SK-N-SH treated with all-trans-retinoic acid at 6 μM for 48 hours (cell line): ENCODE data around the gene ARPC1A.
"Not testable (repeated sequence)": the region's sequence is repeated elsewhere in the genome, so short reads cannot be mapped to it uniquely, and the experiment has no call there.

Experiments
- ATAC-seq: fragments of 200-7000 bp; cut with Tn5 transposase; 3 replicates; pipeline ENCODE4 v1.9.1; 2020; ENCODE audit warnings: mild to moderate bottlenecking, moderate library complexity
- ARNTL ChIP-seq: fragments of 450-650 bp; formaldehyde crosslinking; IDR thresholded peaks from 2 replicates; pipeline ENCODE4 v1.5.0; 2020; ENCODE audit warnings: low read depth, mild to moderate bottlenecking, moderate library complexity, borderline replicate concordance
- CSDC2 ChIP-seq: fragments of 250-450 bp; sonication (Bioruptor Pico); IDR thresholded peaks from 2 replicates; pipeline ENCODE4 v1.5.0; 2020; ENCODE audit warnings: mild to moderate bottlenecking, moderate library complexity
- ESRRG ChIP-seq: fragments of 250-450 bp; sonication (Bioruptor Pico); IDR thresholded peaks from 2 replicates; pipeline ENCODE4 v1.6.1; 2021; ENCODE audit warnings: mild to moderate bottlenecking
- GLIS3 ChIP-seq: fragments of 250-450 bp; sonication (Bioruptor Pico); IDR thresholded peaks from 2 replicates; pipeline ENCODE4 v1.5.0; 2020; ENCODE audit warnings: mild to moderate bottlenecking, moderate library complexity
- ISL1 ChIP-seq: fragments of 250-450 bp; sonication (Bioruptor Pico); IDR thresholded peaks from 2 replicates; pipeline ENCODE4 v2.1.2; 2022; ENCODE audit warnings: mild to moderate bottlenecking, moderate library complexity
- OSR1 ChIP-seq: fragments of 250-450 bp; sonication (Bioruptor Pico); IDR thresholded peaks from 2 replicates; pipeline ENCODE4 v1.8.0; 2022; ENCODE audit warnings: moderate library complexity, mild to moderate bottlenecking, inconsistent platforms
- PPARA ChIP-seq: fragments of 250-450 bp; sonication (Bioruptor Pico); IDR thresholded peaks from 2 replicates; pipeline ENCODE4 v1.5.0; 2020; ENCODE audit warnings: mild to moderate bottlenecking, borderline replicate concordance
- RARB ChIP-seq: fragments of 250-450 bp; sonication (Bioruptor Pico); IDR thresholded peaks from 2 replicates; pipeline ENCODE4 v1.8.0; 2021; ENCODE audit warnings: mild to moderate bottlenecking, moderate library complexity
- SNAI2 ChIP-seq: fragments of 250-450 bp; sonication (Bioruptor Pico); IDR thresholded peaks from 2 replicates; pipeline ENCODE4 v1.5.0; 2020; ENCODE audit warnings: mild to moderate bottlenecking, moderate library complexity
- ZC3H10 ChIP-seq: fragments of 250-450 bp; sonication (Bioruptor Pico); IDR thresholded peaks from 2 replicates; pipeline ENCODE4 v1.5.1; 2021; ENCODE audit warnings: mild to moderate bottlenecking, moderate library complexity
- ZFP3 ChIP-seq: fragments of 250-450 bp; sonication (Bioruptor Pico); IDR thresholded peaks from 2 replicates; pipeline ENCODE4 v1.5.0; 2020; ENCODE audit warnings: mild to moderate bottlenecking, moderate library complexity
- ZFP30 ChIP-seq: fragments of 450-650 bp; formaldehyde crosslinking; IDR thresholded peaks from 2 replicates; pipeline ENCODE4 v1.5.0; 2022; ENCODE audit warnings: mild to moderate bottlenecking, moderate library complexity
- ZNF70 ChIP-seq: fragments of 450-650 bp; formaldehyde crosslinking; IDR thresholded peaks from 2 replicates; pipeline ENCODE4 v1.5.0; 2020; ENCODE audit warnings: mild to moderate bottlenecking, moderate library complexity
- ZNF8 ChIP-seq: fragments of 450-650 bp; formaldehyde crosslinking; IDR thresholded peaks from 2 replicates; pipeline ENCODE4 v1.5.0; 2020; ENCODE audit warnings: mild to moderate bottlenecking, moderate library complexity
- TF ChIP-seq, protein P1 (sequence below): fragments of 250-450 bp; sonication (Bioruptor Pico); IDR thresholded peaks from 2 replicates; pipeline ENCODE4 v1.5.0; 2020; ENCODE audit warnings: mild to moderate bottlenecking, moderate library complexity
- TF ChIP-seq, protein P2 (sequence below): fragments of 250-450 bp; sonication (Bioruptor Pico); IDR thresholded peaks from 2 replicates; pipeline ENCODE4 v1.5.1; 2020; ENCODE audit warnings: low read depth, mild to moderate bottlenecking, moderate library complexity
- TF ChIP-seq, protein P3 (sequence below): fragments of 250-450 bp; sonication (Bioruptor Pico); IDR thresholded peaks from 2 replicates; pipeline ENCODE4 v1.5.1; 2021; ENCODE audit warnings: mild to moderate bottlenecking, moderate library complexity

Gene ARPC1A

DNA sequence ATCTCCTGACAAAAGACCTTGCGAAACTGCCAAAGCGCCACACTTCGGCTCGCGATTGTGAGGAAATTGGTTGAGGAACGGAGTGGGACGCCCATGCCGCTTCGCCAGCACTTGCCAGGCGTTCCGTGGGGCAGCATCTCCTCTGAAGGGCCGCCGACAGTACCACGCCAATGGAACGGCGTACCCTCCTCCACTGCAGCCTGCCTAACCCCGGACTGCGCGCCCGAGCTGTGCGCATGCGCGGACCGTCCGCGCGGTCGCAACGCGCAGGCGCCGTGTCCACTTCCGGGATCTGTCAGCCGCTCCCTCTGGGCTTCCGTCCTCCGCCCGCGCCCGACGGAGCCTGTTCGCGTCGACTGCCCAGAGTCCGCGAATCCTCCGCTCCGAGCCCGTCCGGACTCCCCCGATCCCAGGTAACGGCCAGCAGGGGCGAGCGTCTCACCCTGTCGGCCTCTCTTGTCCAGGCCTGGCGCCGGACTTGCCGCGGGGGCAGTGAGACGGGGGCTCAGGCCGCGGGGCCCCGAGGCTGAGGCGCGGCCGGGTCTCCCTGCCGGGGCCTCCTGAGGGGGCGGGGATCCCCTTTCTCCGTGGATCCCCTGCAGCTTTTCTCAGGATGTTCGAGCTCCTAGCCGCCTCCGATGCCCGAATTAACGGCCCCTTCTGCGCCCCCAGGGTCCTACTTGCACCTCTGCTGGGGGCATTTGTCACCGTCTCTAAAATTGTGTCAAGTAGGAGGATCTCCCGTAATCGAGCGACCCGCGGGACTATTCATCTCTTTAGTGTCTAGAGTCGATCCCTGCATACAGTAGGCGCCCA is at the start of gene ARPC1A:
TSS of gene ARPC1A (plus strand) at position 307 of the 816 bp plus-strand sequence. CDS start 7,456 bp downstream, outside the sequence.
- ATAC-seq: peak; percentile 97
- TF ChIP-seq ZFP30 (CRISPR knock-in tag): no peak
- no peak; the same call in 1 of the 2 replicates for TF ChIP-seq ZNF8 (CRISPR knock-in tag)
- TF ChIP-seq ZFP3: peak; percentile 85

DNA sequence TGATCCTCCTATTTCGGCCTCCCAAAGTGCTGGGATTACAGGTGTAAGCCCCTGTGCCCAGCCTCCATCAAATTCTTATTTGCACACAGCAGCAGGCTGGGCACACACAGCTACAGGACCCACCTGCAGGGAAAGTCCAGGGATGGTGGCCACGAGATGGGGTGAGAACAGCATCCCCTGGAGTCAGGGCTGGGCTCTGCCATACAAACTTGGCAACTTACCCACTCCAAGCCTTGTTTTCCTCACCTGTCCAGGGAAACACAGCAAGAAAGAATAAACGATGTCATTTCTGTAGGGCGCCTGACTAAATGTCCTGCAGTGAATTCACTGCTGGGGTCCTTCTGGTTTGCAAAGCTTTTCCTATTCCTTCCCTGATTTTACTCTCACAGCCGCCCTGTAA is 47.5 kb upstream of the ARPC1A start:
- TF ChIP-seq SNAI2 (CRISPR knock-in tag) (no peak), PPARA (no peak), ISL1 (CRISPR knock-in tag) (no peak), ESRRG (CRISPR knock-in tag) (no peak), ARNTL (CRISPR knock-in tag) (no peak)
- TF ChIP-seq, protein P1, sequence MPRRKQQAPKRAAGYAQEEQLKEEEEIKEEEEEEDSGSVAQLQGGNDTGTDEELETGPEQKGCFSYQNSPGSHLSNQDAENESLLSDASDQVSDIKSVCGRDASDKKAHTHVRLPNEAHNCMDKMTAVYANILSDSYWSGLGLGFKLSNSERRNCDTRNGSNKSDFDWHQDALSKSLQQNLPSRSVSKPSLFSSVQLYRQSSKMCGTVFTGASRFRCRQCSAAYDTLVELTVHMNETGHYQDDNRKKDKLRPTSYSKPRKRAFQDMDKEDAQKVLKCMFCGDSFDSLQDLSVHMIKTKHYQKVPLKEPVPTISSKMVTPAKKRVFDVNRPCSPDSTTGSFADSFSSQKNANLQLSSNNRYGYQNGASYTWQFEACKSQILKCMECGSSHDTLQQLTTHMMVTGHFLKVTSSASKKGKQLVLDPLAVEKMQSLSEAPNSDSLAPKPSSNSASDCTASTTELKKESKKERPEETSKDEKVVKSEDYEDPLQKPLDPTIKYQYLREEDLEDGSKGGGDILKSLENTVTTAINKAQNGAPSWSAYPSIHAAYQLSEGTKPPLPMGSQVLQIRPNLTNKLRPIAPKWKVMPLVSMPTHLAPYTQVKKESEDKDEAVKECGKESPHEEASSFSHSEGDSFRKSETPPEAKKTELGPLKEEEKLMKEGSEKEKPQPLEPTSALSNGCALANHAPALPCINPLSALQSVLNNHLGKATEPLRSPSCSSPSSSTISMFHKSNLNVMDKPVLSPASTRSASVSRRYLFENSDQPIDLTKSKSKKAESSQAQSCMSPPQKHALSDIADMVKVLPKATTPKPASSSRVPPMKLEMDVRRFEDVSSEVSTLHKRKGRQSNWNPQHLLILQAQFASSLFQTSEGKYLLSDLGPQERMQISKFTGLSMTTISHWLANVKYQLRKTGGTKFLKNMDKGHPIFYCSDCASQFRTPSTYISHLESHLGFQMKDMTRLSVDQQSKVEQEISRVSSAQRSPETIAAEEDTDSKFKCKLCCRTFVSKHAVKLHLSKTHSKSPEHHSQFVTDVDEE (CRISPR knock-in tag): no peak
- TF ChIP-seq, all 23 proteins: peak for 0
- ATAC-seq: no peak

DNA sequence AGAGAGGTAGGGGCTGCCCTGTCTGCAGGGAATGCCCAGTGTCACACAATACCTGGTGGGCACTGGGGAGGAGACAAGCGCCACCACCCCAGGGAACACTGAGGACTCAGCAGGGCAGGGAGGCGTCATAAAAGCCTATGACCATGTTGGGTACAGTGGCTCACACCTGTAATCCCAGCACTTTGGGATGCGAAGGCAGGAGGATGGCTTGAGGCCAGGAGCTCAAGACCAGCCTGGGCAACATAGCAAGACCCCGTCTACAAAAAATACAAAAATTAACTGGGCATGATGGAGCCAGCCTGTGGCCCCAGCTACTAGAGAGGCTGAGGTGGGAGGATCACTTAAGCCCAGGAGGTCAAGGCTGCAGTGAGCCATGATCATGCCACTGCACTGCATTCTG is 41.5 kb upstream of the ARPC1A start:
- not testable (repeated sequence) for ATAC-seq

DNA sequence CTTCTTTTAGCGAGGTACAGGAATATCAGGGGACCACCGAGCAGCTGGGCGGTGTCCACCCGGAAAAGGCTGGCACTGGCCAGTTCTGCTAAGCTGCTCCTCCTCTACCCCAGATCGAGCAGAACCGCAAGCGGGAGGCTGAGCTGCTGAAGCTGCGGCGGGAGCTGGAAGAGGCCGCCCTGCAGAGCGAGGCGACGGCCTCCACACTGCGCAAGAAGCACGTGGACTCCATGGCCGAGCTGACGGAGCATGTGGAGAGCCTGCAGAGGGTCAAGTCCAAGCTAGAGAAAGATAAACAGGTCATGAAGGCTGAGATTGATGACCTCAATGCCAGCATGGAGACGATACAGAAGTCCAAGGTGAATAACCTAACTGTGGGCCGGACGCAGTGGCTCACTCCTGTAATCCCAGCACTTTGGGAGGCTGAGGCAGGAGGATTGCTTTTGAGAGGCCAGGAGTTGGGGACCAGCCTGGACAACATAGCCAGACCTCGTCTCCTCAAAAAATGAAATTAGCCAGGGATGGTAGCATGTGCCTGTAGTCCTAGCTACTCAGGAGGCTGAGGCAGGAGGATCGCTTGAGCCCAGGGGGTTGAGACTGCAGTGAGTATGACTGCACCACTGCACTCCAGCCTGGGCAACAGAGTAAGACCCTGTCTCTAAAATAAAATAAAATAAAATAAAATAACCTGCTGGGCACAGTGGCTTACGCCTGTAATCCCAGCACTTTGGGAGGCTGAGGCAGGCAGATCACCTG is 37.7 kb upstream of the ARPC1A start:
- no peak for ATAC-seq
- TF ChIP-seq ZFP3: no peak
- no peak for TF ChIP-seq ARNTL (CRISPR knock-in tag)
- TF ChIP-seq, protein P1 (CRISPR knock-in tag): no peak
- no peak for TF ChIP-seq ESRRG (CRISPR knock-in tag)
- no peak for TF ChIP-seq ZNF70 (CRISPR knock-in tag)
- no peak for TF ChIP-seq ZFP30 (CRISPR knock-in tag)
- TF ChIP-seq, protein P2, sequence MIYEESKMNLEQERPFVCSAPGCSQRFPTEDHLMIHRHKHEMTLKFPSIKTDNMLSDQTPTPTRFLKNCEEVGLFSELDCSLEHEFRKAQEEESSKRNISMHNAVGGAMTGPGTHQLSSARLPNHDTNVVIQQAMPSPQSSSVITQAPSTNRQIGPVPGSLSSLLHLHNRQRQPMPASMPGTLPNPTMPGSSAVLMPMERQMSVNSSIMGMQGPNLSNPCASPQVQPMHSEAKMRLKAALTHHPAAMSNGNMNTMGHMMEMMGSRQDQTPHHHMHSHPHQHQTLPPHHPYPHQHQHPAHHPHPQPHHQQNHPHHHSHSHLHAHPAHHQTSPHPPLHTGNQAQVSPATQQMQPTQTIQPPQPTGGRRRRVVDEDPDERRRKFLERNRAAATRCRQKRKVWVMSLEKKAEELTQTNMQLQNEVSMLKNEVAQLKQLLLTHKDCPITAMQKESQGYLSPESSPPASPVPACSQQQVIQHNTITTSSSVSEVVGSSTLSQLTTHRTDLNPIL (CRISPR knock-in tag): no peak
- no peak for TF ChIP-seq CSDC2

DNA sequence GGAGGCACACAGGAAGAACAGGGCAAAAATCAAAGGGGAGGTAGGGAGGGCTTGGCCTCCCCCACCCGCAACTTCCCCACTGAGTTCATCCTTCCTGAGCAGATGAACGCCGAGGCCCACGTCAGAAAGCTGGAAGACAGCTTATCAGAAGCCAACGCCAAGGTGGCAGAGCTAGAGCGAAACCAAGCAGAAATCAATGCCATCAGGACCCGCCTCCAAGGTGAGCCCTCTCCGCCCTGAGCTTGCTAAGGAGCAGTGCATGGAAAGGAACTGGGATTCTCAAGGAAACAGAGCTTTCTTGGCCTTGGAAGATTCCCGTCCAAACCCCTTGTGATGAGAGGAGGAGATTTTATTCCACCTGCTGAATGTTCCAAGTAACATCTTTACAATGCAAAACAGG is 36.5 kb upstream of the ARPC1A start:
- ATAC-seq: no peak
- TF ChIP-seq ISL1 (CRISPR knock-in tag): no peak
- no peak for TF ChIP-seq SNAI2 (CRISPR knock-in tag)
- TF ChIP-seq ZC3H10 (CRISPR knock-in tag): no peak
- no peak for TF ChIP-seq RARB
- TF ChIP-seq PPARA: no peak
- no peak for TF ChIP-seq ZNF8 (CRISPR knock-in tag)
- TF ChIP-seq, protein P1 (CRISPR knock-in tag): no peak
- TF ChIP-seq ZNF70 (CRISPR knock-in tag): no peak
- no peak for TF ChIP-seq GLIS3 (CRISPR knock-in tag)
- TF ChIP-seq, protein P2 (CRISPR knock-in tag): no peak
- TF ChIP-seq, protein P3, sequence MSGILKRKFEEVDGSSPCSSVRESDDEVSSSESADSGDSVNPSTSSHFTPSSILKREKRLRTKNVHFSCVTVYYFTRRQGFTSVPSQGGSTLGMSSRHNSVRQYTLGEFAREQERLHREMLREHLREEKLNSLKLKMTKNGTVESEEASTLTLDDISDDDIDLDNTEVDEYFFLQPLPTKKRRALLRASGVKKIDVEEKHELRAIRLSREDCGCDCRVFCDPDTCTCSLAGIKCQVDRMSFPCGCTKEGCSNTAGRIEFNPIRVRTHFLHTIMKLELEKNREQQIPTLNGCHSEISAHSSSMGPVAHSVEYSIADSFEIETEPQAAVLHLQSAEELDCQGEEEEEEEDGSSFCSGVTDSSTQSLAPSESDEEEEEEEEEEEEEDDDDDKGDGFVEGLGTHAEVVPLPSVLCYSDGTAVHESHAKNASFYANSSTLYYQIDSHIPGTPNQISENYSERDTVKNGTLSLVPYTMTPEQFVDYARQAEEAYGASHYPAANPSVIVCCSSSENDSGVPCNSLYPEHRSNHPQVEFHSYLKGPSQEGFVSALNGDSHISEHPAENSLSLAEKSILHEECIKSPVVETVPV (CRISPR knock-in tag): no peak
- no peak for TF ChIP-seq OSR1

DNA sequence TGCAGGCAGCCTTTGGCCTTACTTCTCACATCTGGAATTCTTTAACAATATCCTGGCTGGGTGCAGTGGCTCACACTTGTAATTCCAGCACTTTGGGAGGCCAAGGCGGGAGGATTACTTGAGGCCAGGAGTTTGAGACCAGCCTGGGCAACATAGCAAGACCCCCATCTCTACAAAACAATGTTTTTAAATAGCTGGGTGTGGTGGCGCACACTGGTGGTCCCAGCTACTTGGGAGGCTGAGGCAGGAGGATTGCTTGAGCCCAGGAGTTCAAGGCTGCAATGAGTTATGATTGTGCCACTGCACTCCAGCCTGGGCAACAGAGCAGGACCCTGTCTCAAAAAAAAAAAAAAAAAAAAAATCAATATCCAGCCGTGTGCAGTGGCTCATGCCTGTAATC is 35.5 kb upstream of the ARPC1A start:
- not testable (repeated sequence) for ATAC-seq
